GM19238 (cell line): ENCODE measurements around the gene EHF.

ENCODE experiments used
- DNase-seq: peaks from one replicate; pipeline ENCODE4 v3.0.0; 2011; ENCODE audit warnings: low spot score; ENCODE audit not compliant: insufficient read length

The EHF gene

GRCh38 chr11:34601609-34602008 lies 19.3 kb upstream of the EHF start:
- DNase-seq, result no peak

GRCh38 chr11:34602245-34602644 lies 18.6 kb upstream of the EHF start:
- DNase-seq, result no peak

- DNase-seq, result no peak
Measured at GRCh38 chr11:34603129-34604001, 17.5 kb upstream of the EHF start.

GRCh38 chr11:34604145-34604544 lies 16.7 kb upstream of the EHF start:
- DNase-seq, result no peak

GRCh38 chr11:34604911-34605310 lies 16.0 kb upstream of the EHF start:
- no peak for DNase-seq

GRCh38 chr11:34605481-34606325 lies 15.2 kb upstream of the EHF start:
- no peak for DNase-seq

GRCh38 chr11:34606326-34607120 lies 14.4 kb upstream of the EHF start:
- DNase-seq, result no peak

- no peak for DNase-seq
Measured at GRCh38 chr11:34609187-34609751, 11.6 kb upstream of the EHF start.

GRCh38 chr11:34609850-34610249 lies 11.0 kb upstream of the EHF start:
- no peak for DNase-seq

GRCh38 chr11:34610324-34611041 lies 10.4 kb upstream of the EHF start:
- DNase-seq, result no peak

- DNase-seq, result no peak
Measured at GRCh38 chr11:34613015-34613414, 7.9 kb upstream of the EHF start.

GRCh38 chr11:34613552-34614056 lies 7.3 kb upstream of the EHF start:
- DNase-seq, result no peak

- no peak for DNase-seq
Measured at GRCh38 chr11:34614344-34615104, 6.4 kb upstream of the EHF start.

GRCh38 chr11:34616086-34616485 lies 4.8 kb upstream of the EHF start:
- DNase-seq, result no peak

GRCh38 chr11:34616830-34617504 lies 3.9 kb upstream of the EHF start:
- DNase-seq, result no peak

- DNase-seq, result no peak
Measured at GRCh38 chr11:34618406-34618805, 2.5 kb upstream of the EHF start.

- no peak for DNase-seq
Measured at GRCh38 chr11:34619062-34619516, 1.8 kb upstream of the EHF start.

- DNase-seq, result no peak
Measured at GRCh38 chr11:34620202-34620601, 691 bp upstream of the EHF start.

- DNase-seq, result no peak
Measured at GRCh38 chr11:34621876-34622275, 983 bp downstream of the EHF start.
